ENCODE measurements around the gene FLG2.

DNA sequence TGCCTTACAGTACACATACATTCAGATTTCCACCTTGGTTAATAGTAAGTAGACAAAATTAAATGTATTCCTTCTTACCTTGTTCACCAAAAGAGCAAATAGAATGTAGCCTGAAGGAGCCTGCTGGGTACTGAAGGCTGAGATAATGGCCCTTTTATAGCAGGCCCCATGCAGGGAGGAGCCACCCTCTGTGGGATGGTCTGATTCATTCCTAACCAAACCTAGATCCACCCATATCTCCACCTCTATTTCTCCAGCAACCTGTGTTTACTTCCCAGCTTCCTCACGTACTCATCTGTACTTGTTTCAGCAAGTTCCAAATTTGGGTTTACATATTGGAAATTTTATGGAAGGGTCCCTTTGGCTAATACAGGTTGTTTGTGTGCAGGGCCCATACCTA, 34.7 kb downstream of the FLG2 start, which contains the start of gene FLG:
- TF ChIP-seq, protein P1, sequence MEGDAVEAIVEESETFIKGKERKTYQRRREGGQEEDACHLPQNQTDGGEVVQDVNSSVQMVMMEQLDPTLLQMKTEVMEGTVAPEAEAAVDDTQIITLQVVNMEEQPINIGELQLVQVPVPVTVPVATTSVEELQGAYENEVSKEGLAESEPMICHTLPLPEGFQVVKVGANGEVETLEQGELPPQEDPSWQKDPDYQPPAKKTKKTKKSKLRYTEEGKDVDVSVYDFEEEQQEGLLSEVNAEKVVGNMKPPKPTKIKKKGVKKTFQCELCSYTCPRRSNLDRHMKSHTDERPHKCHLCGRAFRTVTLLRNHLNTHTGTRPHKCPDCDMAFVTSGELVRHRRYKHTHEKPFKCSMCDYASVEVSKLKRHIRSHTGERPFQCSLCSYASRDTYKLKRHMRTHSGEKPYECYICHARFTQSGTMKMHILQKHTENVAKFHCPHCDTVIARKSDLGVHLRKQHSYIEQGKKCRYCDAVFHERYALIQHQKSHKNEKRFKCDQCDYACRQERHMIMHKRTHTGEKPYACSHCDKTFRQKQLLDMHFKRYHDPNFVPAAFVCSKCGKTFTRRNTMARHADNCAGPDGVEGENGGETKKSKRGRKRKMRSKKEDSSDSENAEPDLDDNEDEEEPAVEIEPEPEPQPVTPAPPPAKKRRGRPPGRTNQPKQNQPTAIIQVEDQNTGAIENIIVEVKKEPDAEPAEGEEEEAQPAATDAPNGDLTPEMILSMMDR (IDR thresholded peaks at IDR 0.05; ENCODE audit: poor library complexity), result no peak
- TF ChIP-seq EZH2 (IDR thresholded peaks at IDR 0.05; ENCODE audit: borderline replicate concordance), result no peak
